Smooth muscle cell (in vitro differentiated cells): ENCODE results near the gene FAM170B. TPM values are rescaled to one million over a fixed set of nuclear protein-coding genes. Genes with fewer than 3 reads are reported as not detected.

ENCODE experiments used
- DNase-seq: peaks from one replicate; lab custom pipeline; 2025; ENCODE audit not compliant: unreplicated experiment; lab: John Stamatoyannopoulos, UW
- H2AFZ ChIP-seq: fragments of 200-600 bp; sonication (generic); 2 replicates; pipeline ENCODE4 v1.6.0; 2016; ENCODE audit warnings: antibody characterized with exemption, low read depth, mild to moderate bottlenecking
- H3F3A ChIP-seq: fragments of 200-600 bp; sonication (generic); 2 replicates; pipeline ENCODE4 v1.6.0; 2017; ENCODE audit warnings: antibody characterized with exemption, low read depth
- H3K27ac ChIP-seq: fragments of 200-600 bp; sonication (generic); 2 replicates; pipeline ENCODE4 v1.5.1; 2016; ENCODE audit warnings: low read depth, mild to moderate bottlenecking
- H3K27me3 ChIP-seq: fragments of 200-600 bp; sonication (generic); 2 replicates; pipeline ENCODE4 v1.6.1; 2016; ENCODE audit warnings: low read depth, mild to moderate bottlenecking
- H3K36me3 ChIP-seq: fragments of 200-600 bp; sonication (generic); 2 replicates; pipeline ENCODE4 v1.5.1; 2016; ENCODE audit warnings: low read depth
- H3K4me1 ChIP-seq: fragments of 200-600 bp; sonication (generic); 2 replicates; pipeline ENCODE4 v1.5.1; 2016; ENCODE audit warnings: low read depth
- H3K4me2 ChIP-seq: fragments of 200-600 bp; sonication (generic); 2 replicates; pipeline ENCODE4 v1.6.0; 2016; ENCODE audit warnings: mild to moderate bottlenecking
- H3K4me3 ChIP-seq: fragments of 200-600 bp; sonication (generic); 2 replicates; pipeline ENCODE4 v1.5.1; 2016; ENCODE audit warnings: mild to moderate bottlenecking
- H3K79me2 ChIP-seq: fragments of 200-600 bp; sonication (generic); 2 replicates; pipeline ENCODE4 v1.6.0; 2016; ENCODE audit warnings: low read depth, mild to moderate bottlenecking
- H3K9ac ChIP-seq: fragments of 200-600 bp; sonication (generic); 2 replicates; pipeline ENCODE4 v1.6.0; 2016; ENCODE audit warnings: low read depth
- H3K9me3 ChIP-seq: fragments of 200-600 bp; sonication (generic); replicated peaks from 2 replicates; pipeline ENCODE4 v1.5.1; 2016; ENCODE audit warnings: low read depth
- H4K20me1 ChIP-seq: fragments of 200-600 bp; sonication (generic); 2 replicates; pipeline ENCODE4 v1.6.0; 2016; ENCODE audit warnings: low read depth
- CTCF ChIP-seq: fragments of 200-600 bp; sonication (generic); IDR thresholded peaks from 2 replicates; pipeline ENCODE4 v1.5.1; 2017; ENCODE audit warnings: borderline replicate concordance, mild to moderate bottlenecking, antibody characterized with exemption; ENCODE audit not compliant: insufficient read depth, poor library complexity, severe bottlenecking
- WGBS: methylation state at CpG from one replicate; pipeline ENCODE4 v1.1.7; 2016; ENCODE audit warnings: low lambda C conversion rate; 5-methylcytosine and 5-hydroxymethylcytosine counted together
- polyA plus RNA-seq: library from polyadenylated mRNA; unstranded; fragments of >200 nt; fragmentation: Nextera tagmentation; extraction: Ambion mirVana; gene quantifications from 2 replicates; pipeline ENCODE4 v1.2.1, GENCODE V29; 2016
- total RNA-seq: library from RNA; depleted of rRNA; stranded (reverse); fragments of >200 nt; gene quantifications from 2 replicates; pipeline ENCODE4 v1.2.3, GENCODE V29; 2014

FAM170B gene
- total and polyA plus RNA-seq, 2 experiments from 2014 or later, result not detected

- Histone ChIP-seq H3K9ac (no peak overlapping the region), H3K79me2 (no peaks in the 10 kb centered on the region), H4K20me1 (no peaks in the 10 kb centered on the region), H3K36me3 (no peaks in the 10 kb centered on the region), H3F3A (no peaks in the 10 kb centered on the region), H2AFZ (no peak overlapping the region), H3K9me3 (no peaks in the 10 kb centered on the region), H3K4me1 (no peaks in the 10 kb centered on the region), H3K4me3 (no peak overlapping the region), H3K4me2 (no peak overlapping the region), H3K27me3 (peaks cover 8% of the 10 kb centered on the region), H3K27ac (no peak overlapping the region)
- TF ChIP-seq CTCF, result no peak
- no peak for DNase-seq
- WGBS, result 84% methylated on average over 8 of the region's 8 CpGs
These were observed 29.0 kb upstream of the FAM170B start for GRCh38 chr10:49162761-49163310.

- 74% methylated on average over 5 of the region's 5 CpGs for WGBS
- Histone ChIP-seq H3K36me3 (no peaks in the 10 kb centered on the region), H3K4me3 (no peak overlapping the region), H3K27ac (no peak overlapping the region), H3K27me3 (peaks cover 10% of the 10 kb centered on the region), H4K20me1 (no peaks in the 10 kb centered on the region), H2AFZ (no peak overlapping the region), H3K4me2 (no peak overlapping the region), H3K9me3 (no peaks in the 10 kb centered on the region), H3K4me1 (no peaks in the 10 kb centered on the region), H3K9ac (no peak overlapping the region), H3K79me2 (no peaks in the 10 kb centered on the region), H3F3A (no peaks in the 10 kb centered on the region)
- no peak for DNase-seq
- no peak for TF ChIP-seq CTCF
These were observed 28.2 kb upstream of the FAM170B start for GRCh38 chr10:49162063-49162462.

GRCh38 chr10:49161411-49161997 lies 27.7 kb upstream of the FAM170B start:
- H3K4me3 ChIP-seq, result no peak overlapping the region
- no peak for DNase-seq
- peak; percentile 23 for TF ChIP-seq CTCF

GRCh38 chr10:49160814-49161213 lies 27.0 kb upstream of the FAM170B start:
- Histone ChIP-seq H3K79me2 (no peaks in the 10 kb centered on the region), H3K9me3 (no peaks in the 10 kb centered on the region), H3K4me1 (no peaks in the 10 kb centered on the region), H3K27me3 (peaks cover 10% of the 10 kb centered on the region), H3K9ac (no peak overlapping the region), H3K4me2 (no peak overlapping the region), H4K20me1 (no peaks in the 10 kb centered on the region), H2AFZ (no peak overlapping the region), H3K4me3 (no peak overlapping the region), H3K36me3 (no peaks in the 10 kb centered on the region), H3K27ac (no peak overlapping the region), H3F3A (no peaks in the 10 kb centered on the region)
- no peak for TF ChIP-seq CTCF
- 91% methylated on average over 5 of the region's 5 CpGs for WGBS
- DNase-seq, result no peak

More at GRCh38 chr10:49161411-49161997, 27.7 kb upstream of the FAM170B start:
- Histone ChIP-seq H3K4me1 (no peaks in the 10 kb centered on the region), H3K27me3 (peaks cover 10% of the 10 kb centered on the region), H3K36me3 (no peaks in the 10 kb centered on the region), H3K79me2 (no peaks in the 10 kb centered on the region), H4K20me1 (no peaks in the 10 kb centered on the region), H2AFZ (no peak overlapping the region), H3K9me3 (no peaks in the 10 kb centered on the region), H3K9ac (no peak overlapping the region), H3K27ac (no peak overlapping the region), H3K4me2 (no peak overlapping the region), H3F3A (no peaks in the 10 kb centered on the region)
- WGBS, result 62% methylated on average over 8 of the region's 8 CpGs
